ENCODE data around the gene PKP1.

The PKP1 gene

GRCh38 chr1:201331166-201331565 is 47.9 kb downstream of the PKP1 start:
- DNase-seq, result no peak

GRCh38 chr1:201332021-201332420 is 48.7 kb downstream of the PKP1 start:
- DNase-seq, result no peak

GRCh38 chr1:201332616-201333335 is 49.5 kb downstream of the PKP1 start:
- DNase-seq, result no peak

- no peak for DNase-seq
Measured at GRCh38 chr1:201334325-201335173, 51.2 kb downstream of the PKP1 start.

- DNase-seq, result no peak
Measured at GRCh38 chr1:201335174-201335870, 52.0 kb downstream of the PKP1 start.

- DNase-seq, result no peak
Measured at GRCh38 chr1:201335901-201336300, 52.6 kb downstream of the PKP1 start.

GRCh38 chr1:201336711-201337450 is 53.6 kb downstream of the PKP1 start:
- no peak for DNase-seq

GRCh38 chr1:201341377-201341776 is 58.1 kb downstream of the PKP1 start:
- no peak for DNase-seq

GRCh38 chr1:201344206-201345080 is 61.1 kb downstream of the PKP1 start:
- no peak for DNase-seq

GRCh38 chr1:201345081-201345355 is 61.7 kb downstream of the PKP1 start:
- DNase-seq, result no peak

GRCh38 chr1:201346337-201346939 is 63.1 kb downstream of the PKP1 start:
- DNase-seq, result peak; percentile 82

GRCh38 chr1:201346987-201347386 is 63.7 kb downstream of the PKP1 start:
- no peak for DNase-seq

GRCh38 chr1:201347498-201348210 is 64.3 kb downstream of the PKP1 start:
- no peak for DNase-seq

- DNase-seq, result peak; percentile 72
Measured at GRCh38 chr1:201348211-201348566, 64.9 kb downstream of the PKP1 start.

- DNase-seq, result peak; percentile 42
Measured at GRCh38 chr1:201349092-201349491, 65.8 kb downstream of the PKP1 start.

GRCh38 chr1:201350361-201350725 is 67.0 kb downstream of the PKP1 start:
- DNase-seq, result no peak

- DNase-seq, result no peak
Measured at GRCh38 chr1:201350884-201351283, 67.6 kb downstream of the PKP1 start.

- DNase-seq, result no peak
Measured at GRCh38 chr1:201351617-201352016, 68.3 kb downstream of the PKP1 start.

GRCh38 chr1:201353186-201353940 is 70.1 kb downstream of the PKP1 start:
- no peak for DNase-seq

- DNase-seq, result no peak
Measured at GRCh38 chr1:201354151-201354900, 71.0 kb downstream of the PKP1 start.
